Adrenal gland (tissue), 12 donors: Measurements from ENCODE around the gene SPATA12. TPM values are rescaled to one million over a fixed set of nuclear protein-coding genes. Genes with fewer than 3 reads are reported as not detected.
A peak's percentile ranks its signal among the peaks of the same experiment; 100 is the strongest.

ENCODE experiments used
- DNase-seq, 7 donors: peaks; one replicate each; pipeline ENCODE4 v3.0.0-alpha.2; 2019 to 2020
- H3K27ac ChIP-seq, 5 donors: fragments of 200-600 bp; sonication (generic) in 4 of 5; 1 replicate in 3 of 5; 2 replicates in 2 of 5; pipeline versions ENCODE4 v1.5.1 to v1.8.0; 2016 to 2020; ENCODE audit warnings: mild to moderate bottlenecking in 1 of 5
- H3K27me3 ChIP-seq: fragments of 200-600 bp; 2 replicates; pipeline ENCODE4 v1.8.0; 2021
- H3K36me3 ChIP-seq, 2 donors: fragments of 200-600 bp; replicated peaks in 1 of 2; 1 replicate in 1 of 2; 2 replicates in 1 of 2; pipeline versions ENCODE4 v1.5.1 to v1.8.0; 2018 to 2022
- H3K4me1 ChIP-seq, 2 donors: fragments of 200-600 bp; replicated peaks in 1 of 2; 1 replicate in 1 of 2; 2 replicates in 1 of 2; pipeline versions ENCODE4 v1.5.1 to v1.8.0; 2018 to 2021
- H3K4me3 ChIP-seq, 4 donors: fragments of 200-600 bp; sonication (generic) in 3 of 4; one replicate each; pipeline ENCODE4 v1.5.1; 2016 to 2018
- H3K9me3 ChIP-seq, 3 donors: fragments of 200-600 bp; sonication (generic) in 1 of 3; replicated peaks in 1 of 3; 1 replicate in 2 of 3; 2 replicates in 1 of 3; pipeline versions ENCODE4 v1.5.1 to v1.8.0; 2016 to 2021
- POLR2A ChIP-seq, 2 donors: fragments of 450-650 bp; IDR thresholded peaks; one replicate each; pipeline ENCODE4 v1.6.1; 2017; ENCODE audit warnings: antibody characterized with exemption in 2 of 2, mild to moderate bottlenecking in 2 of 2, moderate library complexity in 1 of 2
- WGBS, 4 donors: extraction: QIAGEN DNeasy Blood & Tissue Kit in 2 of 4; methylation state at CpG; one replicate each; pipeline versions ENCODE4 v1.1.5 to v1.1.7; 2013 to 2017; 5-methylcytosine and 5-hydroxymethylcytosine counted together
- intact Hi-C, 2 donors: fragments of 100-400 bp; cut with DNase I; formaldehyde crosslinking; loops; one replicate each; pipeline versions ENCODE4 v1.14.1 to v1.15.0; 2022 to 2023
- polyA plus RNA-seq, 3 donors: library from polyadenylated mRNA; stranded (reverse); fragments of 200-250 nt in 2 of 3; fragments of 350-450 nt in 1 of 3; fragmentation: Illumina TruSeq in 1 of 3; extraction: RNeasy Lipid Tissue Mini Kit (QIAGEN cat#74804) in 1 of 3; gene quantifications; one replicate each; pipeline ENCODE4 v1.2.3, GENCODE V29; 2013 to 2014
- total RNA-seq, 9 donors: library from RNA; depleted of rRNA in 4 of 9; stranded (reverse); fragments of >200 nt in 4 of 9; fragments of 120-200 nt in 1 of 9; fragmentation: NEBNext Ultra II Directional in 1 of 9; extraction: Animal tissue kit (Norgen Biotek cat#: 25700) in 1 of 9; gene quantifications; one replicate each; pipeline versions ENCODE4 v1.1.0 to v1.2.4, GENCODE V29; 2013 to 2023
- TF ChIP-seq, protein P1 (sequence below), 6 experiments: fragments of 450-650 bp in 4 of 6; fragments of 200-600 bp in 2 of 6; sonication (generic) in 1 of 6; IDR thresholded peaks; 1 replicate in 5 of 6; 2 replicates in 1 of 6; pipeline versions ENCODE4 v1.5.1 to v1.8.0; 2016 to 2021; ENCODE audit warnings: antibody characterized with exemption in 6 of 6, mild to moderate bottlenecking in 2 of 6, moderate library complexity in 1 of 6
- donor health status: healthy with polysubstance abuse.
- donor health status: Bipolar disorder and iron deficiency.
- donor health status: DM: yes; HTN: yes; CAD: no.
- donor health status: DM: no; HTN: no; CAD: no.
- donor health status: DM: no; HTN: no; CAD: no.
- donor health status: DM: yes; HTN: yes; CAD: no.

The SPATA12 gene
- total and polyA plus RNA-seq, 12 donors: 0.07 to 0.83 (median 0.44) TPM; not detected in 4

- H3K36me3 ChIP-seq: no peaks in the 10 kb centered on the region
- H3K27ac ChIP-seq: peak overlapping the region in 3 of 5 donors; percentile 22 to 82 (median 53)
- no peaks in the 10 kb centered on the region for H3K27me3 ChIP-seq
- DNase-seq: no peak
- H3K4me3 ChIP-seq: no peak overlapping the region
- TF ChIP-seq, protein P1, sequence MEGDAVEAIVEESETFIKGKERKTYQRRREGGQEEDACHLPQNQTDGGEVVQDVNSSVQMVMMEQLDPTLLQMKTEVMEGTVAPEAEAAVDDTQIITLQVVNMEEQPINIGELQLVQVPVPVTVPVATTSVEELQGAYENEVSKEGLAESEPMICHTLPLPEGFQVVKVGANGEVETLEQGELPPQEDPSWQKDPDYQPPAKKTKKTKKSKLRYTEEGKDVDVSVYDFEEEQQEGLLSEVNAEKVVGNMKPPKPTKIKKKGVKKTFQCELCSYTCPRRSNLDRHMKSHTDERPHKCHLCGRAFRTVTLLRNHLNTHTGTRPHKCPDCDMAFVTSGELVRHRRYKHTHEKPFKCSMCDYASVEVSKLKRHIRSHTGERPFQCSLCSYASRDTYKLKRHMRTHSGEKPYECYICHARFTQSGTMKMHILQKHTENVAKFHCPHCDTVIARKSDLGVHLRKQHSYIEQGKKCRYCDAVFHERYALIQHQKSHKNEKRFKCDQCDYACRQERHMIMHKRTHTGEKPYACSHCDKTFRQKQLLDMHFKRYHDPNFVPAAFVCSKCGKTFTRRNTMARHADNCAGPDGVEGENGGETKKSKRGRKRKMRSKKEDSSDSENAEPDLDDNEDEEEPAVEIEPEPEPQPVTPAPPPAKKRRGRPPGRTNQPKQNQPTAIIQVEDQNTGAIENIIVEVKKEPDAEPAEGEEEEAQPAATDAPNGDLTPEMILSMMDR (IDR thresholded peaks at IDR 0.05): no peak
- no peak for TF ChIP-seq POLR2A (IDR thresholded peaks at IDR 0.05)
- no peaks in the 10 kb centered on the region for H3K9me3 ChIP-seq
- H3K4me1 ChIP-seq: peaks cover 9 to 27% of the 10 kb centered on the region in 2 donors
- intact Hi-C loops: no loop called here
- 51 to 80% (median 69%) methylated on average over 3 of the region's 3 CpGs for WGBS, 4 donors
Measured at GRCh38 chr3:57059411-57059810, 1.1 kb upstream of the SPATA12 start.

- no peaks in the 10 kb centered on the region for H3K9me3 ChIP-seq
- H3K4me1 ChIP-seq: peaks cover 9 to 27% of the 10 kb centered on the region in 2 donors
- WGBS, 4 donors: 88 to 97% (median 94%) methylated on average over 3 of the region's 3 CpGs
- H3K36me3 ChIP-seq: no peaks in the 10 kb centered on the region
- TF ChIP-seq, protein P1 (IDR thresholded peaks at IDR 0.05): no peak
- no peak for TF ChIP-seq POLR2A (IDR thresholded peaks at IDR 0.05)
- H3K4me3 ChIP-seq: no peak overlapping the region
- no peak for DNase-seq
- H3K27ac ChIP-seq: peak overlapping the region in 3 of 5 donors; percentile 64 to 83 (median 82)
- intact Hi-C loops: no loop called here
- no peaks in the 10 kb centered on the region for H3K27me3 ChIP-seq
Measured at GRCh38 chr3:57061556-57061955, 1.1 kb downstream of the SPATA12 start.

GRCh38 chr3:57062101-57062631 is 1.7 kb downstream of the SPATA12 start:
- intact Hi-C loops: no loop called here
- TF ChIP-seq, protein P1 (IDR thresholded peaks at IDR 0.05): no peak
- TF ChIP-seq POLR2A (IDR thresholded peaks at IDR 0.05): no peak
- peaks cover 9 to 27% of the 10 kb centered on the region in 2 donors for H3K4me1 ChIP-seq
- H3K4me3 ChIP-seq: no peak overlapping the region
- H3K27ac ChIP-seq: peak overlapping the region in 4 of 5 donors; percentile 64 to 83 (median 74)
- WGBS, 4 donors: 27 to 30% (median 29%) methylated on average over 2 to 9 of the region's 9 CpGs
- peak in 4 of 7 donors; percentile 38 to 60 (median 44) for DNase-seq
- no peaks in the 10 kb centered on the region for H3K36me3 ChIP-seq
- no peaks in the 10 kb centered on the region for H3K9me3 ChIP-seq
- no peaks in the 10 kb centered on the region for H3K27me3 ChIP-seq

GRCh38 chr3:57063032-57063431 is 2.6 kb downstream of the SPATA12 start:
- intact Hi-C loops: no loop called here
- Histone ChIP-seq H3K36me3 (no peaks in the 10 kb centered on the region), H3K4me3 (no peak overlapping the region), H3K27ac (peak overlapping the region in 2 of 5 donors; percentile 15 to 64), H3K9me3 (no peaks in the 10 kb centered on the region), H3K4me1 (peaks cover 9 to 27% of the 10 kb centered on the region in 2 donors), H3K27me3 (no peaks in the 10 kb centered on the region)
- no peak for DNase-seq
- no peak for TF ChIP-seq POLR2A (IDR thresholded peaks at IDR 0.05)
- TF ChIP-seq, protein P1 (IDR thresholded peaks at IDR 0.05): no peak
- 81 to 85% (median 84%) methylated on average over 5 of the region's 5 CpGs for WGBS, 4 donors
